ENCODE measurements around the gene PSMC2.

Gene PSMC2

GRCh38 chr7:103343332-103343731 is 4.1 kb upstream of the PSMC2 start:
- H3K4me3 ChIP-seq (ENCODE audit: low read depth, low read length) = peak overlapping the region; percentile 93
- TF ChIP-seq, protein P1, sequence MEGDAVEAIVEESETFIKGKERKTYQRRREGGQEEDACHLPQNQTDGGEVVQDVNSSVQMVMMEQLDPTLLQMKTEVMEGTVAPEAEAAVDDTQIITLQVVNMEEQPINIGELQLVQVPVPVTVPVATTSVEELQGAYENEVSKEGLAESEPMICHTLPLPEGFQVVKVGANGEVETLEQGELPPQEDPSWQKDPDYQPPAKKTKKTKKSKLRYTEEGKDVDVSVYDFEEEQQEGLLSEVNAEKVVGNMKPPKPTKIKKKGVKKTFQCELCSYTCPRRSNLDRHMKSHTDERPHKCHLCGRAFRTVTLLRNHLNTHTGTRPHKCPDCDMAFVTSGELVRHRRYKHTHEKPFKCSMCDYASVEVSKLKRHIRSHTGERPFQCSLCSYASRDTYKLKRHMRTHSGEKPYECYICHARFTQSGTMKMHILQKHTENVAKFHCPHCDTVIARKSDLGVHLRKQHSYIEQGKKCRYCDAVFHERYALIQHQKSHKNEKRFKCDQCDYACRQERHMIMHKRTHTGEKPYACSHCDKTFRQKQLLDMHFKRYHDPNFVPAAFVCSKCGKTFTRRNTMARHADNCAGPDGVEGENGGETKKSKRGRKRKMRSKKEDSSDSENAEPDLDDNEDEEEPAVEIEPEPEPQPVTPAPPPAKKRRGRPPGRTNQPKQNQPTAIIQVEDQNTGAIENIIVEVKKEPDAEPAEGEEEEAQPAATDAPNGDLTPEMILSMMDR (IDR thresholded peaks at IDR 0.05; ENCODE audit: insufficient read depth, low read length, missing control alignments) = no peak
- ChIA-PET POLR2A (no interaction called here), CTCF (interaction anchor here (0.9 to 1.2 kb wide), 2 partner anchors 13 to 16 kb away, joined by 3 read pairs; no protein-coding TSS in a partner anchor)
- DNase-seq (ENCODE audit: low read depth, low spot score) = no peak

- POLR2A ChIA-PET = no interaction called here
- TF ChIP-seq, protein P1 (IDR thresholded peaks at IDR 0.05; ENCODE audit: insufficient read depth, low read length, missing control alignments) = no peak
- DNase-seq (ENCODE audit: low read depth, low spot score) = no peak
- peak overlapping the region; percentile 93 for H3K4me3 ChIP-seq (ENCODE audit: low read depth, low read length)
- CTCF ChIA-PET = no interaction called here
These were observed 3.5 kb upstream of the PSMC2 start for GRCh38 chr7:103343758-103344452.

GRCh38 chr7:103344453-103345149 is 2.8 kb upstream of the PSMC2 start, which contains the start of gene DNAJC2:
Gene DNAJC2, minus strand, starts transcription at chr7:103344767. Its CDS starts 145 bp downstream, at chr7:103344622.
- DNase-seq (ENCODE audit: low read depth, low spot score) = peak; percentile 69
- ChIA-PET POLR2A (no interaction called here), CTCF (no interaction called here)
- TF ChIP-seq, protein P1 (IDR thresholded peaks at IDR 0.05; ENCODE audit: insufficient read depth, low read length, missing control alignments) = no peak
- H3K4me3 ChIP-seq (ENCODE audit: low read depth, low read length) = peak within 1 kb of the TSS; percentile 93

DNA sequence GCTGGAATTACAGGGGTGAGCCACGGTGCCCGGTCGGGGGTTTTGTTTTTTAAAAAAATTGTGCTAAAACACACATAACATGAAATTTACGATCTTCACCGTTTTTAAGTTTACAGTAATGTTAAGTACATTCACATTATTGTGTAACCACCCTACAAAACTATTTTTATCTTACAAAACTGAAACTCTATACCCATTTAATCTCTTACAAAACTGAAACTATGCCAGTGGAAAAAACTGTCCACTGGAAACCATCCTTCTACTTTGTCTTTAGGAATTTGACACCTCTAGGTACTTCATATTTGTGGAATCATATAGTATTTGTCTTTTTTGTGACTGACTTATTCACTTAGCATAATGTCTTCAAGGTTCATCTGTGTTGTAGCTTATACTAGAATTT is 1.0 kb upstream of the PSMC2 start:
- H3K4me3 ChIP-seq (ENCODE audit: low read depth, low read length) = no peak overlapping the region
- no peak for DNase-seq (ENCODE audit: low read depth, low spot score)
- TF ChIP-seq, protein P1 (IDR thresholded peaks at IDR 0.05; ENCODE audit: insufficient read depth, low read length, missing control alignments) = no peak
- POLR2A ChIA-PET = no interaction called here
- CTCF ChIA-PET = no interaction called here

- POLR2A ChIA-PET = no interaction called here
- DNase-seq (ENCODE audit: low read depth, low spot score) = no peak
- TF ChIP-seq, protein P1 (IDR thresholded peaks at IDR 0.05; ENCODE audit: insufficient read depth, low read length, missing control alignments) = no peak
- CTCF ChIA-PET = interaction anchor here (1.2 kb wide), 1 partner anchor 51 kb away, joined by 4 read pairs; the partner anchor contains the start of gene PMPCB
- H3K4me3 ChIP-seq (ENCODE audit: low read depth, low read length) = peak overlapping the region; percentile 96
These were observed 1.0 kb downstream of the PSMC2 start for GRCh38 chr7:103348452-103348851.

GRCh38 chr7:103348959-103349358 is 1.5 kb downstream of the PSMC2 start:
- TF ChIP-seq, protein P1 (IDR thresholded peaks at IDR 0.05; ENCODE audit: insufficient read depth, low read length, missing control alignments) = no peak
- peak overlapping the region; percentile 96 for H3K4me3 ChIP-seq (ENCODE audit: low read depth, low read length)
- DNase-seq (ENCODE audit: low read depth, low spot score) = no peak
- POLR2A ChIA-PET = no interaction called here
- CTCF ChIA-PET = interaction anchor here (1.0 kb wide), 1 partner anchor 52 kb away, joined by 3 read pairs; no protein-coding TSS in a partner anchor
